PFSK-1 (cell line): ENCODE measurements around the gene PAAF1.

Source experiments
- FOXP2 ChIP-seq: optimal IDR thresholded peaks from 2 replicates; pipeline ENCODE3; 2011; ENCODE audit warnings: borderline replicate concordance, control low read depth, inconsistent platforms; ENCODE audit not compliant: insufficient read depth; ENCODE audit errors: extremely low read length, extremely low read depth
- POLR2AphosphoS5 ChIP-seq: IDR thresholded peaks from 2 replicates; pipeline ENCODE4 v1.6.1; 2012; ENCODE audit warnings: low read depth, mild to moderate bottlenecking, control low read depth, low read length, moderate library complexity
- SIN3A ChIP-seq: IDR thresholded peaks from 2 replicates; pipeline ENCODE4 v1.6.1; 2012; ENCODE audit warnings: mild to moderate bottlenecking, low read length, moderate library complexity, borderline replicate concordance; ENCODE audit not compliant: insufficient read depth
- TAF1 ChIP-seq: IDR thresholded peaks from 2 replicates; pipeline ENCODE4 v1.6.1; 2012; ENCODE audit warnings: low read length, control low read depth, borderline replicate concordance; ENCODE audit not compliant: insufficient read depth
- TF ChIP-seq, protein P1 (sequence below), 2 experiments: IDR thresholded peaks; 2 replicates each; pipeline versions ENCODE4 v1.6.1 to v1.8.0; 2011 to 2012; ENCODE audit warnings: low read depth in 2 of 2, low read length in 2 of 2, control low read depth in 1 of 2, inconsistent platforms in 1 of 2, mild to moderate bottlenecking in 1 of 2, moderate library complexity in 1 of 2; ENCODE audit not compliant: insufficient read depth in 1 of 2

The PAAF1 gene

GRCh38 chr11:73839123-73839457 is 37.7 kb upstream of the PAAF1 start:
- TF ChIP-seq POLR2AphosphoS5: no peak
- TF ChIP-seq FOXP2: no peak
- TF ChIP-seq, protein P1, sequence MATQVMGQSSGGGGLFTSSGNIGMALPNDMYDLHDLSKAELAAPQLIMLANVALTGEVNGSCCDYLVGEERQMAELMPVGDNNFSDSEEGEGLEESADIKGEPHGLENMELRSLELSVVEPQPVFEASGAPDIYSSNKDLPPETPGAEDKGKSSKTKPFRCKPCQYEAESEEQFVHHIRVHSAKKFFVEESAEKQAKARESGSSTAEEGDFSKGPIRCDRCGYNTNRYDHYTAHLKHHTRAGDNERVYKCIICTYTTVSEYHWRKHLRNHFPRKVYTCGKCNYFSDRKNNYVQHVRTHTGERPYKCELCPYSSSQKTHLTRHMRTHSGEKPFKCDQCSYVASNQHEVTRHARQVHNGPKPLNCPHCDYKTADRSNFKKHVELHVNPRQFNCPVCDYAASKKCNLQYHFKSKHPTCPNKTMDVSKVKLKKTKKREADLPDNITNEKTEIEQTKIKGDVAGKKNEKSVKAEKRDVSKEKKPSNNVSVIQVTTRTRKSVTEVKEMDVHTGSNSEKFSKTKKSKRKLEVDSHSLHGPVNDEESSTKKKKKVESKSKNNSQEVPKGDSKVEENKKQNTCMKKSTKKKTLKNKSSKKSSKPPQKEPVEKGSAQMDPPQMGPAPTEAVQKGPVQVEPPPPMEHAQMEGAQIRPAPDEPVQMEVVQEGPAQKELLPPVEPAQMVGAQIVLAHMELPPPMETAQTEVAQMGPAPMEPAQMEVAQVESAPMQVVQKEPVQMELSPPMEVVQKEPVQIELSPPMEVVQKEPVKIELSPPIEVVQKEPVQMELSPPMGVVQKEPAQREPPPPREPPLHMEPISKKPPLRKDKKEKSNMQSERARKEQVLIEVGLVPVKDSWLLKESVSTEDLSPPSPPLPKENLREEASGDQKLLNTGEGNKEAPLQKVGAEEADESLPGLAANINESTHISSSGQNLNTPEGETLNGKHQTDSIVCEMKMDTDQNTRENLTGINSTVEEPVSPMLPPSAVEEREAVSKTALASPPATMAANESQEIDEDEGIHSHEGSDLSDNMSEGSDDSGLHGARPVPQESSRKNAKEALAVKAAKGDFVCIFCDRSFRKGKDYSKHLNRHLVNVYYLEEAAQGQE (IDR thresholded peaks at IDR 0.05; ENCODE audit: insufficient read depth in 1 of 2, low read depth in 2 of 2, low read length in 2 of 2): no peak
- TF ChIP-seq TAF1: no peak
- TF ChIP-seq SIN3A: no peak

GRCh38 chr11:73851046-73851764 is 25.6 kb upstream of the PAAF1 start:
- no peak for TF ChIP-seq FOXP2
- TF ChIP-seq, protein P1 (IDR thresholded peaks at IDR 0.05; ENCODE audit: insufficient read depth in 1 of 2, low read depth in 2 of 2, low read length in 2 of 2): no peak

DNA sequence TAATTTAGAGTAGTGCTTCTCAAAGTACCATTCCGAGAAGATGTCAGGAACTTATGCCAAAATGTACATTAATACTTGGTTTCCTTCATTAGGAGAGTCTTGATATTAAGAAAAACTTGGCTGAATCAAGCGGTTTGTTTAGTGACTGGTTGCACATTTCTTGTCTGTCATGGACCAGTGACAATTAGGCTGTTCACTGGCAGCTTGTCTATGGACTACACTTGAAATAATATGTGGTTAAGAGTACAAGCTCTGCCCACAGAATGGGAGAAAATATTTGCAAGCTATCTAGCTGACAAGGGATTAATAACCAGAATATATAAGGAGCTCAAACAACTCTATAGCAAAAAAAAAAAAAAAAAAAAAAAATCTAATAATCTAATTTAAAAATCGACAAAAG is 24.8 kb upstream of the PAAF1 start:
- no peak for TF ChIP-seq FOXP2
- no peak for TF ChIP-seq TAF1
- TF ChIP-seq, protein P1 (IDR thresholded peaks at IDR 0.05; ENCODE audit: insufficient read depth in 1 of 2, low read depth in 2 of 2, low read length in 2 of 2): no peak
- TF ChIP-seq SIN3A: no peak
- TF ChIP-seq POLR2AphosphoS5: no peak

DNA sequence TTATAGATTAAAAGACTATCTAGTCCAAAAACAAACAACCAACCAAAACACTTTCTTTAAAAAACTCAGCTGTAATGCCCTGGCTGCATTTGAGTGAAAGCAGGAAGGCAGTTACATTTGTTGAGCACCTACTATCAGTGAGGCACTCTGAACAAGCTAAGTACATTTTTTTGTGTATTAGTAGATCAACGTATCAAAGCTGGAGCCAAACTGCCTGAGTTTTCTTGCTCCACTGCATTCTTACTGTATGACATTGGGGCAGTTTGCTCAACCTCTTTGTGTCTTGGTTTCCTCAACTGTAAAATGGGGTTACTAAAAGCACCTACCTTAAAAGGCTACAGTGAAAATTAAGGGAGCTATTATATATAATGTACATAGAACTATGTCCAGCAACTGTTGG is 22.1 kb upstream of the PAAF1 start:
- no peak for TF ChIP-seq POLR2AphosphoS5
- no peak for TF ChIP-seq FOXP2
- TF ChIP-seq TAF1: no peak
- TF ChIP-seq, protein P1 (IDR thresholded peaks at IDR 0.05; ENCODE audit: insufficient read depth in 1 of 2, low read depth in 2 of 2, low read length in 2 of 2): no peak
- TF ChIP-seq SIN3A: no peak

DNA sequence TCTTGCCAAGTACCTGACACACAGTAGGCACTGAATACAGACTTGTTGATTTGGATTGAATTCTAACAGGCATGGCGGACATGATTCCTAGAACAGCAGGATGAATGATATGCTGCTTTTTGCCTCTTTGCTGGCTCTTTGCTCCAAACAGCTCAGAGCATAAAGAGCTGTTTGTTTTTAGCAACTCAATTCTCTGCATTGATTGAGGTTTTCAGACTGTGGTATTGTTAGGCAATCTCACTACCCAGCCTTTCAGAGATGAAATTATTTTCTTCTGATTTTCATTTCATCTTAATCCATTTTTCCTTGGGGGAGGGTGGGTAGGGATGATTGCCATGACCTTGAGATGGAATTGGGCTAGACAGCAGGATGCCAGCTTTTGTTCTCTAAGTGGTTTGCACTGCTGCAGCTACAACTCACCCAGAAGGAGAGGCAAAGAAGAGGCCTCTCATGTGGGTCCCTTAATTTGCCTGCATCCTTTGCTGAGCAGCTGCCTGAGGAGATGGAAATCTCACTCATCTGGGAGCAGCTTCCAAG is 20.7 kb upstream of the PAAF1 start:
- TF ChIP-seq FOXP2 (no peak), TAF1 (no peak), SIN3A (no peak), POLR2AphosphoS5 (no peak)
- TF ChIP-seq, protein P1 (IDR thresholded peaks at IDR 0.05; ENCODE audit: insufficient read depth in 1 of 2, low read depth in 2 of 2, low read length in 2 of 2): no peak
